Vagina (tissue), 2 donors: Measurements from ENCODE around the gene CFD. TPM values are rescaled to one million over a fixed set of nuclear protein-coding genes. Genes with fewer than 3 reads are reported as not detected.
A peak's percentile ranks its signal among the peaks of the same experiment; 100 is the strongest.

Experiments
- DNase-seq, 2 donors: peaks; one replicate each; pipeline ENCODE4 v3.0.0-alpha.2; 2017; ENCODE audit errors: extremely low spot score in 2 of 2
- H3K27ac ChIP-seq: fragments of 200-600 bp; sonication (generic); one replicate; pipeline ENCODE4 v1.5.1; 2019
- H3K27me3 ChIP-seq: fragments of 200-600 bp; sonication (generic); one replicate; pipeline ENCODE4 v1.5.1; 2019
- H3K36me3 ChIP-seq, 2 donors: fragments of 200-600 bp; sonication (generic); one replicate each; pipeline ENCODE4 v1.5.1; 2017 to 2019
- H3K4me1 ChIP-seq: fragments of 200-600 bp; sonication (generic); one replicate; pipeline ENCODE4 v1.5.1; 2019
- H3K4me3 ChIP-seq, 2 donors: fragments of 200-600 bp; sonication (generic); 1 replicate in 1 of 2; 2 replicates in 1 of 2; pipeline ENCODE4 v1.5.1; 2016 to 2019
- H3K9me3 ChIP-seq: fragments of 200-600 bp; sonication (generic); one replicate; pipeline ENCODE4 v1.5.1; 2019
- CTCF ChIP-seq, 3 experiments: fragments of 450-650 bp in 2 of 3; fragments of 200-600 bp in 1 of 3; sonication (generic) in 1 of 3; IDR thresholded peaks; one replicate each; pipeline ENCODE4 v1.5.1; 2017 to 2019; ENCODE audit warnings: antibody characterized with exemption in 3 of 3, mild to moderate bottlenecking in 2 of 3, moderate library complexity in 2 of 3
- POLR2A ChIP-seq, 2 donors: fragments of 450-650 bp; IDR thresholded peaks; one replicate each; pipeline ENCODE4 v1.6.1; 2017; ENCODE audit warnings: antibody characterized with exemption in 2 of 2, mild to moderate bottlenecking in 2 of 2, moderate library complexity in 2 of 2
- POLR2AphosphoS5 ChIP-seq, 2 donors: sonication (generic); formaldehyde crosslinking; IDR thresholded peaks; one replicate each; pipeline ENCODE4 v1.9.0; 2017; ENCODE audit warnings: antibody characterized with exemption in 2 of 2, mild to moderate bottlenecking in 2 of 2, low read depth in 1 of 2; ENCODE audit not compliant: insufficient read depth in 1 of 2
- intact Hi-C: fragments of 100-400 bp; cut with DNase I; formaldehyde crosslinking; loops from one replicate; pipeline ENCODE4 v1.15.1; 2023
- total RNA-seq: library from RNA; depleted of rRNA; stranded (reverse); fragments of >200 nt; gene quantifications from one replicate; pipeline ENCODE4 v1.2.3, GENCODE V29; 2016

The CFD gene
- total RNA-seq, 1 donor from 2014 or later: 2,325 TPM

GRCh38 chr19:904545-904944 lies 45.1 kb downstream of the CFD start:
- Histone ChIP-seq H3K27ac (no peak overlapping the region), H3K4me3 (no peak overlapping the region), H3K36me3 (peaks cover 0 to 6% of the 10 kb centered on the region in 2 donors), H3K4me1 (peaks cover 22% of the 10 kb centered on the region), H3K9me3 (no peaks in the 10 kb centered on the region), H3K27me3 (no peaks in the 10 kb centered on the region)
- no peak for TF ChIP-seq POLR2A (IDR thresholded peaks at IDR 0.05)
- intact Hi-C loops: no loop called here
- no peak for DNase-seq

GRCh38 chr19:906480-906879 lies 47.0 kb downstream of the CFD start:
- no peak overlapping the region for H3K27ac ChIP-seq
- no peak overlapping the region for H3K4me3 ChIP-seq
- no peak for TF ChIP-seq POLR2AphosphoS5 (IDR thresholded peaks at IDR 0.05; ENCODE audit: insufficient read depth in 1 of 2, low read depth in 1 of 2)
- no peak for TF ChIP-seq POLR2A (IDR thresholded peaks at IDR 0.05)
- TF ChIP-seq CTCF (IDR thresholded peaks at IDR 0.05): no peak
- H3K27me3 ChIP-seq: no peaks in the 10 kb centered on the region
- H3K4me1 ChIP-seq: peaks cover 26% of the 10 kb centered on the region
- intact Hi-C loops: no loop called here
- no peaks in the 10 kb centered on the region for H3K9me3 ChIP-seq
- no peaks in the 10 kb centered on the region for H3K36me3 ChIP-seq
- no peak for DNase-seq

- DNase-seq: no peak
- Histone ChIP-seq H3K27ac (no peak overlapping the region), H3K36me3 (no peaks in the 10 kb centered on the region), H3K27me3 (no peaks in the 10 kb centered on the region), H3K4me3 (no peak overlapping the region), H3K9me3 (no peaks in the 10 kb centered on the region), H3K4me1 (peaks cover 26% of the 10 kb centered on the region)
- TF ChIP-seq CTCF (IDR thresholded peaks at IDR 0.05) (no peak), POLR2A (IDR thresholded peaks at IDR 0.05) (no peak), POLR2AphosphoS5 (IDR thresholded peaks at IDR 0.05; ENCODE audit: insufficient read depth in 1 of 2, low read depth in 1 of 2) (no peak)
- intact Hi-C loops: no loop called here
Observed at GRCh38 chr19:907183-907853, 47.9 kb downstream of the CFD start.

GRCh38 chr19:911197-912033 lies 52.0 kb downstream of the CFD start:
- TF ChIP-seq POLR2A (IDR thresholded peaks at IDR 0.05) (no peak), POLR2AphosphoS5 (IDR thresholded peaks at IDR 0.05; ENCODE audit: insufficient read depth in 1 of 2, low read depth in 1 of 2) (no peak), CTCF (IDR thresholded peaks at IDR 0.05) (no peak)
- H3K27ac ChIP-seq: no peak overlapping the region
- no peak for DNase-seq
- H3K4me3 ChIP-seq: no peak overlapping the region
- H3K27me3 ChIP-seq: no peaks in the 10 kb centered on the region
- no peaks in the 10 kb centered on the region for H3K9me3 ChIP-seq
- no peaks in the 10 kb centered on the region for H3K36me3 ChIP-seq
- intact Hi-C loops: no loop called here
- H3K4me1 ChIP-seq: peaks cover 20% of the 10 kb centered on the region

GRCh38 chr19:912181-913079 lies 53.0 kb downstream of the CFD start:
- H3K27ac ChIP-seq: peak overlapping the region; percentile 70
- H3K4me3 ChIP-seq: peak overlapping the region; percentile 75 to 92
- H3K4me1 ChIP-seq: peaks cover 27% of the 10 kb centered on the region
- DNase-seq: no peak
- no peak for TF ChIP-seq POLR2A (IDR thresholded peaks at IDR 0.05)
- TF ChIP-seq POLR2AphosphoS5 (IDR thresholded peaks at IDR 0.05; ENCODE audit: insufficient read depth in 1 of 2, low read depth in 1 of 2): no peak
- TF ChIP-seq CTCF (IDR thresholded peaks at IDR 0.05): no peak
- H3K9me3 ChIP-seq: no peaks in the 10 kb centered on the region
- peaks cover 2% of the 10 kb centered on the region for H3K27me3 ChIP-seq
- intact Hi-C loops: no loop called here
- no peaks in the 10 kb centered on the region for H3K36me3 ChIP-seq
